HG02623 (cell line): Measurements from ENCODE around the gene CFDP1.

Source experiments
- ATAC-seq: cut with Tn5 transposase; IDR thresholded peaks from one replicate; pipeline ENCODE4 v1.9.1; 2021; ENCODE audit warnings: moderate library complexity; ENCODE audit not compliant: unreplicated experiment

CFDP1 gene

DNA sequence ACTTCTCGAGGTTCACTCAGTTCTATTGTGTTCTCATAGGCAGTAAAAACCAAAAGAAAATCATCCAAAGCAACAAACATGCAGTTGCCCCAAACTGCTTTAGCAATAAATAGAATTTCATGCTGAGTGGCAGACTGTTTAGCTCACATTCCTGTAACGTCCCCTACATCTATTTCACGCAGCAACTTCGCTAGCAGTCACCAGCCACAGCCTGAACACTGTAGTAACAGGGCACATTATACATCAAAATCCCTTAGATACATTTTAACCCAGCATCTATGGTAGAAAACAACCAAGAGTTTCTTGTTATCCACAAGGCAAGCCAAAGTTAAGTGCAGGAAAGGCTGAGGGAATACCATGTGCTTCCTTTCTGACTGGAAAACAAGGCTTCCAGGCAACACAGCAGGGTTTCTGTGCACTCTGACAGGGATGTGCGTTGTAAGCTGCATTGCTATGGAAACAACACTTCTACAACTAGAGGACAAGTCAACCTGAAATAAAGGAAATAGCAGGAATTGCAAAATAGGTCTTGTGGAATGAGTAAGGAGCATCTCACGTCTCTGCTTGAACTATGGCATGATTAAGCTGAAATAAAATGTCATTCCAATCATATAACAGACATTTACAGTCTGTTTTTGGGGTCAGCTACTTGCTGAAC lies 55.4 kb downstream of the CFDP1 start:
- no peak for ATAC-seq

DNA sequence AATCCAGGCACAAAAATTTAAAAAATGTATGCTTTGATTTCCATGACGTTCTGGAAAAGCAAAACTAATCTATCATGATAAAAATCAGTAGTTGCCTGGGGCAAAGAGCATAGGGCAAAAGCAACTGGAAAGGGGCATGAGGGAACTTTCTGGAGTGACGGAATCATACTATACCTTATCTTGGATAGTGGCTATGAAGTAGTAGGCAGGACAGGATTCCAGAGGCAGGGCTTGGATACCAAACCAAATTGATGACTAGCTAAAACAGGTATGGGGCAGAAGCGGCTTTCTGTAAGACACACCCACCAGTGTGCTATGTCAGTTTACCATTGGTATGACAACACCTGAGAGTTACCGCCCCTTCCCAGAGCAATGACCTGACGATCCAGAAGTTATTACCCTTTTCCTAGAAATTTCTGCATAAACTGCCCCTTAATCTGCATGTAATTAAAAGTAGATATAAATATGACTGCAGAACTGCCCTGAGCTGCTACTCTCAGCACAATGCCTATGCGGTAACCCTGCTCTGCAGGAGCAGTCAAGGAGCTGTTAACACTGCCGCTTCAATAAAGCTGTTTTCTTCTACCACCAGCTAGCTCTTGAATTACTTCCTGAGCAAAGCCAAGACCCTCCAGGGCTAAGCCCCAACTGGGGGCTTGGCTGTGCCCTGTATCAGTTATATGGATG lies 56.7 kb downstream of the CFDP1 start:
- no peak for ATAC-seq

DNA sequence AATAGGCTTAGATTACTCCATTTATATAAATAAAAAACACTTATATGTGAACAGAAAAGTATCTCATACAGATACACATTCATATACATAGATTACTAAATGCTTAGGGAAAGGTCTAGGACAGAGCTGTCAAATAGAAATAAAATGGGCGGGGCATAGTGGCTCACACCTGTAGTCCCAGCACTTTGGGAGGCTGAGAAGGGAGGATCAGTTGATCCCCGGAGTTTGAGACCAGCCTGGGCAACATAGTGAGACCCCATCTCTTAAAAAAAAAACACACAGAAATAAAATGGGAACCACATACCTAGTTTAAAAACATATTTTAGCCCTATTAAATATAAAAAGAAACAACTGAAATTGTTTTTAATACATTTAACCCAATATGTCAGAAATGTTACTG lies 58.9 kb downstream of the CFDP1 start:
- ATAC-seq = no peak

DNA sequence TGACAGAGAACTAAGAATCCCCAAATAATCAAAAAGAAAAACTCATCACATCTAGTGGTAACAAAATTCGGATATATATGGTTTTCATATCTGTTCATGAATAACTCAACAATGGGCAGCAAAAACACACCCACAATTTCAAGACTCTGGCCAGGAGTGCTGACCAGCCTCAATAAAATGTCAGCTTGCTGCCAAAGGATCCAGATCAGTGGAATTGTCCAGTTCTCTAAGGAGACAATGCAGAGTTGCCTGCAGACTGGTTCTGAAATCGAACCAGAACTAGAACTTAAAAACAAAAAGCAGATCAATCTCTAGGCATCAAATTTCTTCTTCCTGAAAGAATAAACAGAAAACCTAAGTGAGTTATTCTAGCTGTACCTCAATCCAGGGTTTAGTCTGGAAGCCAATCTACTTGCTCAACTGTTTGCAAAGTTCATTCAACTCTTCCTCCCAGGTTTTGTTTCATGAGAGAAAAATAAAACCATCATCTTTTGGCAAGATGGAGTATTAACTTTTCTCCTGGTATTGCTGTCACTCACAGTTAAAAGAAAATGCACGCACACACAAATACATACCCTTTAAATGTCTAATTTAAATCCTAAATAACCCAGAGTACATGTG lies 61.0 kb downstream of the CFDP1 start:
- ATAC-seq = no peak

DNA sequence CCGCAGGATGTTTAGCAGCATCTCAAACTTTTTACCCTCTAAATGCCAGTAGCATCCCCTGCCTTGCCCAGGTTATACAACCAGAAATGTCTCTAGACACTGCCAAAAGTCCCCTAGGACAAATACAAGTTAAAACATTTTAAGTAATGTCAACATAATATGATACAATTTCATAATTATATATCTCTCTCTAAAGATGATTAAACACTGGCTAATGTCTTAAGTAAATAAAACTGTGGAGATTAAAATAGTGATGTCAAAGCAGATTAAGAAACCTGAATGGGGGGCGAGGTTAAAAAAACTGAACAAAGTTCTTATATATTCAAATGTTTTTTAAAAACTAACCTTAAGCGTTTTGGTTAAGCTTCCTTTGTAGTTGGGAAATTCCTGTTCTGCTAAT lies 62.1 kb downstream of the CFDP1 start:
- ATAC-seq = no peak

DNA sequence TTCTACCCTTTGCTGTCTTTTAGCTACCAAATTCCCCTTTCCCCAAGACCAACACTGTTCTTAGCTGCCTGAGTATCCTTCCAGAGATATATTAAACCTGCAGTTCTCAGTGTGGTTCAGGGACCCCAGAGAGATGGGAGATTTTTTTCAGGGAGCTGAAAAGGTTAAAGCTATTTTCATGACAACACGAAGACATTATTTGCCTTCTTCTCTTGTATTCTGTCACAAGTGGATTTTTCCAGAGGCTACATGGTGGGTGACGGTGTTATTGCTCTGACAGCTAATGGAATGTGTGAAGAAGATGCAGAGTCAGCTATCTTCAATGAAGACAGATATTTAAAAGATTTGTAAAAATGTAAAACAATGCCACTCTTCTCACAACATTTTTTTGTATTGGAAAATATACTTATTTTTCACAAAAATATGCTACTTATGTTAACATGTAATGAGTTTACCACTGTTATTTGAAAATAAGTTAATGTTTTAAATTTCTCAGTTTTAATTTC lies 69.0 kb downstream of the CFDP1 start:
- no peak for ATAC-seq

DNA sequence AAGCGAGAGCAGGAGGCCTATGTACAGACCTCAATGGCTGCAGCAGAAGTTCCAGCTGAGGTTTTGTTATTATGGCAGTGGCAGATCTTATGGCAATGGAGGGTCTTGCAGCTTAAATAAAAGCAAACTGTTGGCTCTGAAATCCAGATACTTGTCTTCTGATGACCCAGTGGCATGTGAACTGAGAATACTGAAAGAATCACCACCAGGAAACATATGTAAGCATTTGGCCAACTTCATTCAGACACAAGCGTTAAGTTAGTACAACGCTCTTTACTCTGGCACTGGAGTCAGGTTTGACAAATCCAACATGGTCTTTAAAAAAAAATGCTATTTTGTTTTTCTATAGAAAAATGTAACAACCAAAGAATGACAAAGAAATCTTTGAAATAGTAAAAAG lies 70.5 kb downstream of the CFDP1 start:
- no peak for ATAC-seq

DNA sequence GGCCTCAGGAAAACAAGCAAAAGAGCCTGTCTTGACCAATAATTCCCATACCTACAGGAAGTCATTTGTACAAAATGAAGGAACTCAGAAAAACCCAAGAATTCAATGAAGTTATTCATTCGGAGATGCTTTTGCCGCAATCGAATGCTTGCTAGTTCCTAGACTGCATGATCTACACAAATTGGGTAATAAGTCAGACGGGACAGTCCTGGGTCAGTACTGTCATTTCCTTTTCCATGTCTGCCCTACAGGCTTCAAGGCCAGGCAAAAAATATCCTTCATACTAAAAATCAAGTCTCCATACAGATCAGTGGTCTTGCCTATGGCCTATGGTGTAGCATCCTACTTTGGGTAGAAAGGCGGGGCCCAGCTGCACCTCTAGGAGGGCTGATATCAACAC lies 71.4 kb downstream of the CFDP1 start:
- ATAC-seq = no peak

DNA sequence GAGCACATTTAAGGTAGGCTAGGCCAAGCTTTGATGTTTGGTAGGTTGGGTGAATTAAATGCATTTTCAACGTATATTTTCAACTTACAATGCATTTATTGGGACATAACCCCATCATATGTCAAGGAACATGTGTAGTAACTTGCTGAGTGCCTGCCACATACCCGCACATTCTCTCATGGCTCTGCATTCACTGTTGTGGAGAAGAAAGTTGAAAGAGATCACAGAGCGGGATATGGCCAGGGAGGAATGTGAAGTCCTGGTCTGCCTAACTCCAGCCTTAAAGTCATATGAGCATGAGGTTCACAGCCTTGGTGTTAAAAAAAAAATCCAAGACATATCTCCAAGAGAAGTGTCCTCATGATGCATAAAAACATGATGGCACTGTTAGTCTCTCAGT lies 79.1 kb downstream of the CFDP1 start:
- no peak for ATAC-seq

DNA sequence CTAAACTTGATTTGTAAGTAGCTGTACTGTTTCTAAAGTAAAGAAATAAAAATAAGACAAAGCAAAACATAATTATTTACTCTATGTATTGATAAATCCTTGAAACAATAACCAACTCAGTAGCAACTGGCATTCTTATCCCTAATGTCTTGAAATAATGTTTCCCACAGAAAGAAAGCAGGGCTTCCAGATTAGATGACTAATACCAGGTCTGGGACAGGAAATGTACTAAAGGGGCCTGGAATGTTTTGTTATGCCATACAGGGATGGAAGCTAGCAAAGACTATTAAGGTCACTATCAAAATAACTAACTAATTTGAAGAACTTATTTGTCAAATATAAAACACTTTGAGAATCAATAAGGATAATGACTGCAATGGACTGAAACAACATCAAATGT lies 82.1 kb downstream of the CFDP1 start:
- no peak for ATAC-seq

DNA sequence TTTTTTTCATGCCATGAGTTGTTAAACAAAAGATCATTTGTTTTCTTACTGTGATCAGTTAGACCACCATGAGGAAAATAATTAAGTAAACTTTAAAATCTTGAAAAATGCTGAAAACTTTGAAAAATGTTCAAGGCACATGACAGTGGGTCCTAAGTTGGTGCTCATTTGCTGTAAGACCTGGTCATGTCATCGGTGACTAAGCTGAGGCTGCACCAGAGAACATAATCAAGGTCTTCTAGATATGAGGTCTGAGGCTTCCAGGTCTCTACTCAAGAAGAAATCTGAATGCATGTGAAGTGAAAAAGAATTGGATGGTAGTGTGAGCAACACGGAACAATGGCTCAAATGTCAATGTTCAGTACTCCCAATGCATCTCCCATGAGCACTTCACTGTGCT lies 87.6 kb downstream of the CFDP1 start:
- ATAC-seq = no peak

DNA sequence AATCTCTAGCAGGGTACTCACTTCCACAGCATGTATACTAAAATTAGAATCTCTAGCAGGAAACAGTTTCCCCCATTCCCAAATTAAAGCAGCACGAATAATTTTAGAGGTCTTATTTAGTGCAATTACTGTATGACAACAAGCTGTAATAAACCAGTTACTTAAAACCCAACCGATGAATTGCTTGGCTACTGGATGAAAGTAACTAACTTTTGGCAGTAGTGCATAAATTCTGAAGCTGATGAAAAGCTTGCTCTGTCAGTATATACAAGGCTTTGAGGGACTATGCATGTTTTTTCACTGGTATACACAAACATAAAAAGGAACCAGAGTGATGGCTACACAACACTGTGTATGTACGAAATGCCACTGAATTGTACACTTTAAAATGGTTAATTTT lies 89.4 kb downstream of the CFDP1 start:
- no peak for ATAC-seq

DNA sequence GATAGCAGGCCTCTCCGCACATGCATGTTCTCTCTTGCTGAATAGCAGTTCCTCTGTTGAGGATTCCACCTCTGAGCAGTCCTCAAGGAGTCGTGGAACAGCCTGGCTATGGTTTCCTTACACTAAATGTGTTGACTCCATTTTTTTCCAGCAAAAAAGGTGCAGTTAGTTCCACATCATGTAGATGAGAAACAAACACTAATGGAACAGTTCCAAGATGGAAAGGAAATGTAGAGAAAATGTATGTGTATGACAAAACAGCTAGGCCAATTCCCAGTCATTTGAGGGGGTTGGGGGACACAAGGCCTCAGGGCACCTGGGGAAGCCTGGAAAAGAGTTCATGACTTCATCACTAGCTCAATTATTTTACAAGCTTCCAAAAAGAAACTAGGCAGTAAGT lies 90.0 kb downstream of the CFDP1 start:
- no peak for ATAC-seq

DNA sequence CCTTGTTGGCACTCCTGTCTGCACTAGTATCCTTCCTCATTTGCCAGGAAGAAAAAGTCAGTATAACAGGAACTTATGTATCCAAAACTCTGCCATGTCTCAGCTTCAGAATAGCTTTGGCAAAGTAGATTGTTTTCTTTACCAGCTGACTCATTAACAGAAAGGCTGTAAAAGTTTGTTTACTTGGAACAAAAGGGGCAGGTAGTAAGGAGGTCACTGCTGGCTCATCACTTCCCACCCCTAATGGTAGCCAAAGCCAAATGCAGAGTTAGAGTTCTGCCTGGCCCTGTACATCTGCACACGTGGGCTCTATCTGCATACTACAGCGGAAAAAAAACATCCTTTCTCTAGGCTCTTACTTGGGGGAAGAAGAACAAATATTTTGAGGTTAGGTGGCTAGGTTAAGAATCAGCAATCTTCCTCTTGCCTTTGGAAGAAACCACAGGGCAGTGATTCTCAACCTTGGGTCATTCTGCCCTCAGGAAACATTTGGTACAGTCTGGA lies 90.9 kb downstream of the CFDP1 start:
- no peak for ATAC-seq

DNA sequence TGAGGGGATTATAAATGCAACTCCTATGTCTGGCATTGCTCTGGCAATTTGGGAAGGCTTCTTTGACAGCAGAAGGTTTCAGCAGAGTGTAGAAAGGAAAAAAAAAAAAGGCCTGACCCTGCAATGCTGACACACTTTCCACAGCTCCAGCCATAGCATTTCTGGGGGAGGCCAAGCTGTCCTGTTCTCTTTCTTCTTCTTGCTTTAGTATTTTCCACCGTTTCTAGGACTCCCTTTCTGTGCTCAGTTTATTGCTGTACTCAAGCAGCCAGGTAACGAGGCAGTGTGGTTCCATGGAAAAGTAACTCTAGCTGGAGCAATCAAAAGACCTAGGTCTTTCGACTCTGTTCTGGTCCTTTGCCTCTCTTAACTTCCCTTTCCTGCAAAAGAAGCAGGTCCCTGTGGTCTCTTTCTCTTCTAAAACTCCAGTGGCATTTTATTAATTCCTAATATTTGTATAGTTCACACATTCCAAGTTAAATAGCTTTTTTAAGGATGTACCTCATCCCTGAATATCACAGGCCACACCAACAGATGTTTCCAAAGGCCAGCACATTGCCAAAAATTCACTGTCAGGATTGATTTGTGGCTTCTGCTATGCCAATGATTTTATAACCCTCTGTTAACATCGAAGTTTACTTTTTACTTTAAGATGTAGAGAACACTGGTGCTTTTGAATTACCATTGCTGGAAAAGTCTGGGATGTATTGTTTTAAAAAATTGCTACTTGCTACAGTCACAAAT lies 91.6 kb downstream of the CFDP1 start:
- ATAC-seq = no peak

DNA sequence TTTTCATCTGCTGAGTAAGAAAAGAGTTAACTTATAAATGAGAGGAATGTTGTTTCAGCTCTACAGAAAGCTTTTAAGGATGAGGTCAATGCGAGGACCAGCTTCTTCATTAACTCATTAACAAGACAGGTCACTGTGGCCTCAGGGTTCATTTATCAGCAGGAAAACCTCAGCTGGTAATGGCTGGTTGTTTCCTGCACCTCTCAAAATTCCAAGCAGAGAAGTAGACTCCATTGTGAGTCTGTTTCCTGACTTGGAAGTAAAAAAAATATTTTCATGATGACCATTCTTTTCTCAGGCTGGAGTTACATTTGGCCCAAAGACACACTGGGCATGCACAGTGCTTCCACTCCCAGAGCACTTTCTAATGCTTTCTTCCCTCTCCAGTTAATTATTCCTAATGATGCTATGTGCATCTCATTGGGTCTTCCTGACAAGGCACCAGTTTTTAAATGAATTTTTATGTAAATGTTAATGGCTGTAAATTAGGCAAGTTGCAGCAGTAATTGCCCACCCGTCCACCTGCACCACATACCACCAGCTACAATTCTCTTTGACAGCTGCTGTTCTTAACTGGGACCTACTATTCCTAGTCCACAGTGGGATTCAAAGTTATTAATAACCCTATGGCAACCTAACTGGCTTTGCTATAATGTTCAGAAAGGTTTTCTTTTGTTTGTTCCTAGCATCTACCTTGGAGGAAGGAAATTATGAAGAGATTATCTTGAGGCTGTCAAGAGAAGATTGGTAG lies 92.4 kb downstream of the CFDP1 start:
- ATAC-seq = no peak

DNA sequence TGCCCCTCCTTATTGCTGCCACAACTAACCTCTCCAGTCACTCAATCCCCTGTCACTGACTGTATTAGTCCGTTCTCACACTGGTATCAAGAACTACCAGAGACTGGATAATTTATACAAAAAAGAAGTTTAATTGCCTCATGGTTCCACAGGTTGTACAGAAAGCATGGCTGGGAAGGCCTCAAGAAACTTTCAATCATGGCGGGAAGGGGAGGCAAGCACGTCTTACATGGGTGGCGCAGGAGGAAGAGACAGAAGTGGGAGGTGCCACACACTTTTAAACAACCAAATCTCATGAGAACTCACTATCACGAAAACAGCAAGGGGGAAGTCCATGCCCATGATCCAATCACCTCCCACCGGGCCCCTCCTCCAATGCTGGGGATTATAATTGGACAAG lies 95.9 kb downstream of the CFDP1 start:
- ATAC-seq = no peak

DNA sequence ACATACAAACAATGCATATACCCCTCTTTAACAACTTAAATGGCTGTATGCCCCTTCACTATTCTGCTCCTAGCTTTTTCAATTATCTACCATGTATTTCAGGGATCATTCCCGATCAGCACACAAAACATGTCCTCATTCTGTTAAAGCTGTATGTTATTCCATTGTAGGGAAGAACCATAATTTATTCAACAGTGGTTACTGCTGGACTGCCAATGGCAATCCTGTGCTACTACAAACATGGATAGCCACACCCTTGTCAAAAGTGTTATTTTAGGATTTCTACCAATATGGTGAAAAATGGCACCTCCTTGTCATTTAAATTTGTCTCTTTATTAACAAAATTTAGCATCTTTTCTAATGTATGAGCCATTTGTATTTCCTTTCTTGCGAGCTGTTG lies 96.8 kb downstream of the CFDP1 start:
- no peak for ATAC-seq

DNA sequence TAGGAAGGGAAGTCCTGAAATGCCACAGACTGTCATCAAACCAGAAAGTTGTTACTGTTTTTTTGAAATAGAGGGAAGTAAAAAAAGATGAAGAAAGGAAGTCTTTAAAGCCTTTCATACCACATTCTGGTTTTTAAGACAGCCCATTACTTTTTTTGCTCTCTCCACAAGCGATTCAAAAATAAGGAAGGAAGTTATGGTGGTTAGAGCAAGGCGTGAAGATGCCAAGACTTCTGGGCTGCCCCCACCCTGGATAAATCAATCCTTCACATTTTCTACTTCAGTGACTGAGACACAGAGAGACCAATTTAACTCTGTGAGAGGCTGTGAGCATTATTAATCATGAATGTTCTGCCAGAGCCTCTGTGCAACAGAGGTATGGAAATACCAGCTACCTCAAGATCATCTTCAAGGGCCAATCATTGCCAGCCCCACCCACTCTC lies 99.6 kb downstream of the CFDP1 start:
- no peak for ATAC-seq

DNA sequence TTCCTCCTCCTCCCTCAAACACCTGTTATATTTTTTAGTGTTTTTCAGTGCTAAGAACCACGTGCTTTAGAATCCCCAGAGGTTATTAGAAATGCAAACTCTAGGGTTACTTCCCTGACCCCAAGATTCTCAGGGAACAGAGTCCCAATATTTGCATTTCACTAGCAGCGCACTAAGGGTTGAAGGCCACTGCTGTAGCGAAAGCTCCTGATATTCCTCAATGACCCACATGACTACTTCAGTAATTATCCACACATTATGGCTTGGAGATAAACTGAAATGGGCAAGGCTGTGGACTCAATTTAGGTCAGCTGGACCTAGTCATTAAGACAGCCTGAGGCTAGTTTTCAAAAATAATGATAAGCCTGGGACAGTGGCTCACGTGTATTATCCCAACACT lies 103.4 kb downstream of the CFDP1 start:
- no peak for ATAC-seq

DNA sequence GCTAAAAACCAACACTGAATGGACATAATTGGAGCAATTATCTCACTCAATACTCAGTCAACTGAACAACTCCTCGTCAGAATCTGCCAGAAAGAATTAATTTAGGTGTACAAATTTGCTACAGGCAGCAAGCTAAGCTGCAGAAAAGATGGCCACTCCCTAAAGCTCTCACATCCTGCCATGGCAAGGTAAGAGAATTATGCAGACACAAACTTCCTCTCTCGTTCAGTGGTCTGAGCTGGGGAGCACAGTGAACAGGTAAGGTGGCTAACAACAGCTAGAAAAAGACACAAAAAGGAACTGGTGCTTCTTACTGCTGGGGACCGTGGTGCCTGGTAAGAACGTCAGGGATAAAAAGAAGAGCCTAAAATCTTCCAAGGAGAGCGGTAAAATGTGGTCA lies 107.0 kb downstream of the CFDP1 start:
- no peak for ATAC-seq
